Measurements from ENCODE around the gene LYPD6B.

DNA sequence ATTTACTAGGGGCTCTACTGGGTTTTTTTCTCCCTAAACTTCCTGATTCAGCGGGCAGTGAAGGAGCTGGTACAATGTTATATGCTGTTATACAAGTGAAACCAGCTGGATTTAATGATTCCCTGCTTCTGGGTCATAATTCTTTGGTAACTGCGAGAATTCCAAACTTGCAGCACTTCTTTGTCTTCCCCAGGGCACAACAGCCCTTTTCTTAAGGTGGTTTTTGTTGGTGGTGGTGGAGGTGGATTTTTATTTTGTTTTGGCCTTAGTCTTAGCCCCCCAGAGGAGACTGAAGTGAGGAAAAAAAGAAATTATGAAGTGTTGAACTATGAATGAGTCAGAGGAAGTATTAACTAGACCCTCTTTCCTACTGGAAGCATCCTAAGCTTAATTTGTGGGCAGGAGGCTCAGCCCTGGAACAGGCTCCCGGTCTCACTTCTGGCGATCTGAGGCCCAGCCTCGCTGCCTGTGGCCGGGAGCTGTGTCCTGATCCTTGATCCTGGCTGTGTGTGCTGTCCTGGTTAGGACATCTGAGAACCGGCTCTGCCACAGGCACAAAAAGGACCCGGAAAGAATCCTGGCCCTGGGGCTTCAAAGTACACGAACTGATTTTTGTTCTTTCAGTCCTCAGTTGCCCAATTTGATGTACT, 141.9 kb downstream of the LYPD6B start:
- TF ChIP-seq, protein P1, sequence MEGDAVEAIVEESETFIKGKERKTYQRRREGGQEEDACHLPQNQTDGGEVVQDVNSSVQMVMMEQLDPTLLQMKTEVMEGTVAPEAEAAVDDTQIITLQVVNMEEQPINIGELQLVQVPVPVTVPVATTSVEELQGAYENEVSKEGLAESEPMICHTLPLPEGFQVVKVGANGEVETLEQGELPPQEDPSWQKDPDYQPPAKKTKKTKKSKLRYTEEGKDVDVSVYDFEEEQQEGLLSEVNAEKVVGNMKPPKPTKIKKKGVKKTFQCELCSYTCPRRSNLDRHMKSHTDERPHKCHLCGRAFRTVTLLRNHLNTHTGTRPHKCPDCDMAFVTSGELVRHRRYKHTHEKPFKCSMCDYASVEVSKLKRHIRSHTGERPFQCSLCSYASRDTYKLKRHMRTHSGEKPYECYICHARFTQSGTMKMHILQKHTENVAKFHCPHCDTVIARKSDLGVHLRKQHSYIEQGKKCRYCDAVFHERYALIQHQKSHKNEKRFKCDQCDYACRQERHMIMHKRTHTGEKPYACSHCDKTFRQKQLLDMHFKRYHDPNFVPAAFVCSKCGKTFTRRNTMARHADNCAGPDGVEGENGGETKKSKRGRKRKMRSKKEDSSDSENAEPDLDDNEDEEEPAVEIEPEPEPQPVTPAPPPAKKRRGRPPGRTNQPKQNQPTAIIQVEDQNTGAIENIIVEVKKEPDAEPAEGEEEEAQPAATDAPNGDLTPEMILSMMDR (IDR thresholded peaks at IDR 0.05; ENCODE audit: insufficient read depth, low read length, poor library complexity, severe bottlenecking) = no peak
- TF ChIP-seq EZH2phosphoT487 (conservative IDR thresholded peaks at IDR 0.05; ENCODE audit: low read length) = no peak
